ACC112 (cell line): ENCODE measurements around the gene AGBL1.

Experiments
- H2AFZ ChIP-seq: fragments of 200-600 bp; sonication (generic); one replicate; pipeline ENCODE4 v1.6.0; 2017; ENCODE audit warnings: antibody characterized with exemption, low read length; ENCODE audit not compliant: unreplicated experiment
- H3K27ac ChIP-seq: fragments of 200-600 bp; sonication (generic); 2 replicates; pipeline ENCODE4 v1.5.1; 2014; ENCODE audit warnings: low read depth, mild to moderate bottlenecking, antibody characterized with exemption, low read length, moderate library complexity
- H3K27me3 ChIP-seq: fragments of 200-600 bp; sonication (generic); 2 replicates; pipeline ENCODE4 v1.6.1; 2014; ENCODE audit warnings: mild to moderate bottlenecking, antibody characterized with exemption, low read length, moderate library complexity, mixed read lengths; ENCODE audit not compliant: insufficient read depth
- H3K36me3 ChIP-seq: fragments of 200-600 bp; sonication (generic); 2 replicates; pipeline ENCODE4 v1.6.1; 2016; ENCODE audit warnings: mild to moderate bottlenecking, antibody characterized with exemption, low read length, moderate library complexity, mixed read lengths; ENCODE audit not compliant: insufficient read depth
- H3K4me1 ChIP-seq: fragments of 200-600 bp; sonication (generic); one replicate; pipeline ENCODE4 v1.6.1; 2016; ENCODE audit warnings: low read length, mixed read lengths; ENCODE audit not compliant: insufficient read depth, unreplicated experiment, control insufficient read depth
- H3K4me3 ChIP-seq: fragments of 200-600 bp; sonication (generic); 2 replicates; pipeline ENCODE4 v1.5.1; 2014; ENCODE audit warnings: mild to moderate bottlenecking, low read depth, low read length
- H3K79me2 ChIP-seq: fragments of 200-600 bp; sonication (generic); one replicate; pipeline ENCODE4 v1.6.0; 2016; ENCODE audit warnings: low read length; ENCODE audit not compliant: control insufficient read depth, unreplicated experiment, insufficient read depth

Gene AGBL1

GRCh38 chr15:86932456-86932855 lies 852.8 kb downstream of the AGBL1 start:
- Histone ChIP-seq H3K36me3 (no peaks in the 10 kb centered on the region), H3K4me3 (no peak overlapping the region), H3K27me3 (no peaks in the 10 kb centered on the region), H3K4me1 (no peaks in the 10 kb centered on the region), H3K27ac (no peak overlapping the region), H3K79me2 (no peaks in the 10 kb centered on the region), H2AFZ (no peak overlapping the region)

GRCh38 chr15:86935841-86936240 lies 856.2 kb downstream of the AGBL1 start:
- Histone ChIP-seq H3K27ac (no peak overlapping the region), H2AFZ (no peak overlapping the region), H3K36me3 (no peaks in the 10 kb centered on the region), H3K4me1 (no peaks in the 10 kb centered on the region), H3K4me3 (no peak overlapping the region), H3K79me2 (no peaks in the 10 kb centered on the region), H3K27me3 (no peaks in the 10 kb centered on the region)

DNA sequence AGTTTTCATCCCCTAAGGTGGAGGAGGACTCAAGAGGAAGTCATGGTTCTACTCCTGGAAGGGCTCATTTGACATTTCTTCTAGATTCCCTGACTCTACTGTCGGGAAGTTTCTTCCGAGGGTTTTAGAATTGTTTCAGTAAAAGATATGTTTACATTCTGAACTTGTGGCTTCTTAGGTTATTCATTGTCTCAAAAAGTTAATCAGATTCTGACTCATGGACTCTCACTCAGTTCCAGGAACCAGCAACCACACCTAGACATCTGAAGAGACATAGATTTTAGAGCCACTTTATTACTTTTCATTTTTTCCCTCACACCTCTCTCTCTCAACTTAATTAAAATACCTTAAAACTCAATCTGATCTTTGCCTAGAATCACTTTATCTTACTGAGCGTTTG lies 862.6 kb downstream of the AGBL1 start:
- Histone ChIP-seq H3K4me3 (no peak overlapping the region), H3K27me3 (no peaks in the 10 kb centered on the region), H3K36me3 (no peaks in the 10 kb centered on the region), H3K79me2 (no peaks in the 10 kb centered on the region), H2AFZ (no peak overlapping the region), H3K27ac (no peak overlapping the region), H3K4me1 (no peaks in the 10 kb centered on the region)

DNA sequence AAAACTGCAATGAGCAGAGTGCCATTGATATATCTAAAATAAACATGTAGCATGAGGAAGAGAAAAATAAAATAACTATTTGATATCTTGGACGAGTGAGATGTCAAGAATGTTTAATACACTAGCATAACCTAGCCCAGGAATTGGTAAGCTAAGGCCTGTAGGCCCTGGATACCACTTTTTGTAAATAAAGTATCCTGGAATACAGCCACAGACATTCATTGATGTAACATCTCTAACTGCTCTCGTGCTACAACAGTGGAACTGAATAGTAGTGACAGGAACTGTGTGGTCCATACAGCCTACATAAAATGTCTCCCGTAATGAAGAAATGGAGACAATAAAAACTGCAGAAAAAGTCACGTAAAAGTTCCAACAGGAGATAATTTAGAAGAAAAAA lies 869.0 kb downstream of the AGBL1 start:
- H3K79me2 ChIP-seq, result no peaks in the 10 kb centered on the region
- no peaks in the 10 kb centered on the region for H3K27me3 ChIP-seq
- H3K36me3 ChIP-seq, result no peaks in the 10 kb centered on the region
- H3K4me1 ChIP-seq, result no peaks in the 10 kb centered on the region
- no peak overlapping the region for H3K27ac ChIP-seq
- no peak overlapping the region for H2AFZ ChIP-seq
- no peak overlapping the region for H3K4me3 ChIP-seq

DNA sequence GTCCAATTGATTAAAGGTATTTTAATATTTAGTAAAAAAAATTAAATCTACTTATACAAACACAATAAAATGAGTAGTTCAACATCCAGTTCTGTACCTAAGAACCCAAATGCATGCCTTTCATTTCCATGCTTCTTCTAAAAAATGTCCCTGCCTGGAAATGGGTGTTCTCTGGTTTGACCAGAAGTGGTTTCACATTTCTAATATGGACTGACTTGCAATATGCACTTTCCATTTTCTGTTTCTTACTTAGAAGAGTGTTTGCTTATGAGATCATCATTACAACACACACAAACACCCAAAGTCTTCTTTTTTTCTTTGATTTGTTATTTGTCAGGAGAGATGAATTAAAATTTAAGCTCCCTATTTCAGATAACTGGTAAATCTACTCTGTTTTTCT lies 879.6 kb downstream of the AGBL1 start:
- Histone ChIP-seq H3K27ac (no peak overlapping the region), H3K36me3 (no peaks in the 10 kb centered on the region), H3K27me3 (no peaks in the 10 kb centered on the region), H2AFZ (no peak overlapping the region), H3K79me2 (no peaks in the 10 kb centered on the region), H3K4me3 (no peak overlapping the region), H3K4me1 (no peaks in the 10 kb centered on the region)

DNA sequence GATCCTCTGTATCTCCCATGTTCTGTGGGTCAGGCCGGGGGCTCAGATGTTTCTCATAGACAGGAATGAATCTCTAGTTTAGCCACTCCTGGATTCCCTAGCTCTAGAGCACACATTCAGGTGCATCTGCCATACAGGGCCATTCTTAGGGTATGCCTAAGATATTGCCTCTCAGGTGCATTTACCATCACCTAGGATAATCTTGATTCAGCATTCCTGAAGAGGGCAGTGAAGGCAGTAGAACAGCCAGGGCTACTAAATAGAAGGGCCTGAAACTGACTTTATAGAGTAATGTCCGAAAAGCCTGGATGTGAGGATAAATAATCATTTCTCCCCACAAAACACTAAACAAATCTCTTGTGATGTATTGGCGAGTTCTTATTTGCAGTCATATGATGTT lies 882.0 kb downstream of the AGBL1 start:
- H3K36me3 ChIP-seq, result no peaks in the 10 kb centered on the region
- H3K79me2 ChIP-seq, result no peaks in the 10 kb centered on the region
- H3K27me3 ChIP-seq, result no peaks in the 10 kb centered on the region
- no peak overlapping the region for H3K4me3 ChIP-seq
- H2AFZ ChIP-seq, result no peak overlapping the region
- H3K4me1 ChIP-seq, result no peaks in the 10 kb centered on the region
- no peak overlapping the region for H3K27ac ChIP-seq

- H3K36me3 ChIP-seq, result no peaks in the 10 kb centered on the region
- H3K79me2 ChIP-seq, result no peaks in the 10 kb centered on the region
- no peak overlapping the region for H3K27ac ChIP-seq
- H3K27me3 ChIP-seq, result no peaks in the 10 kb centered on the region
- no peak overlapping the region for H3K4me3 ChIP-seq
- no peak overlapping the region for H2AFZ ChIP-seq
- H3K4me1 ChIP-seq, result no peaks in the 10 kb centered on the region
These were observed 884.6 kb downstream of the AGBL1 start for GRCh38 chr15:86964271-86964670.

DNA sequence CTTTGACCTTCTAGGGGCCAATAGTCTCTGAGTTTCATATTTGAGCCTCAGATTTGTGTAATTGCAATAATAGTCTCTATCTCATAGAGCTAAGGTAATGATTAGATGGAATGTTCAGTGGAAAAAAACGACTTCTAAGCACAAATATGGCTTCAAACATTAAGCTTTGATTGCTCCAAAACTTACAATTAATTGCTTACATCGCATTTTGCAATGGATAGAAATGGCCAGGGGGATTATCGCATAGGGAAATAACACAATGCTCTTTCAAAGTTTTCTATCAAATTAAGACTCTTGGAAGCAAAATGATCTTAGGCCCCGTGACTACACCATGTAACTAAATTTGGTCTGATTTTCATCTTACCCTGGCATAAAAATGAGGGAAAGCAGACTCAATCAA lies 888.6 kb downstream of the AGBL1 start:
- Histone ChIP-seq H3K4me1 (no peaks in the 10 kb centered on the region), H3K27ac (no peak overlapping the region), H3K4me3 (no peak overlapping the region), H3K36me3 (no peaks in the 10 kb centered on the region), H3K27me3 (no peaks in the 10 kb centered on the region), H2AFZ (no peak overlapping the region), H3K79me2 (no peaks in the 10 kb centered on the region)

GRCh38 chr15:86969364-86969763 lies 889.7 kb downstream of the AGBL1 start:
- H3K36me3 ChIP-seq, result no peaks in the 10 kb centered on the region
- no peaks in the 10 kb centered on the region for H3K27me3 ChIP-seq
- no peak overlapping the region for H3K27ac ChIP-seq
- no peak overlapping the region for H2AFZ ChIP-seq
- no peaks in the 10 kb centered on the region for H3K4me1 ChIP-seq
- no peak overlapping the region for H3K4me3 ChIP-seq
- no peaks in the 10 kb centered on the region for H3K79me2 ChIP-seq

DNA sequence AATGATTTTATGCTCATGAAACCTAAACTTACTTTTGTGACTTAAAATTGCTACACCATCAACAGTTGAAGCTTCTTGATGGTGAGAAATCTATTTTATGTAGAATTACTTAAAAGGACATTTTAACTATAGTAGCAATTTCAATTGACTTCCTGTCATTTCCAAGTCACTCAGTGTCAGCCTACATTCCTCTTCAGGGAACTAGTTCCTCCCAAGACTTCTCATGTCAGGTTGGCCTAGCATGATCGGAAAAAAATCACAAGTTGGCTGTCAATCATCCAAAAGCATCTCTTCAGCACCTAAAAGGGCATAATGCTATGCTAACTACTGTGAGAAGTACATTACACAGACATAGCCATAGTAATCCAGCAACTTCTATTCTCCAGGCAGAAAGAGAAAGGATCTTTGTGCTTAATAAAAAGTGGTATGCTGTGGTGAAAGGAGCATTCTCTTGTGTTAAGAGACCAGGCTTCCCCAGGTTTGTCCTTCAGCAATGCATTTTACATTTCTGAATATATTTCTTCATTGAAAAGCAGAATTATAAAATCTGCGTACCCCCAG lies 893.7 kb downstream of the AGBL1 start:
- Histone ChIP-seq H3K27me3 (no peaks in the 10 kb centered on the region), H3K36me3 (no peaks in the 10 kb centered on the region), H2AFZ (no peak overlapping the region), H3K27ac (no peak overlapping the region), H3K4me3 (no peak overlapping the region), H3K79me2 (no peaks in the 10 kb centered on the region), H3K4me1 (no peaks in the 10 kb centered on the region)

- no peaks in the 10 kb centered on the region for H3K27me3 ChIP-seq
- no peak overlapping the region for H2AFZ ChIP-seq
- no peaks in the 10 kb centered on the region for H3K4me1 ChIP-seq
- no peak overlapping the region for H3K27ac ChIP-seq
- no peak overlapping the region for H3K4me3 ChIP-seq
- H3K36me3 ChIP-seq, result no peaks in the 10 kb centered on the region
- H3K79me2 ChIP-seq, result no peaks in the 10 kb centered on the region
These were observed 908.4 kb downstream of the AGBL1 start for GRCh38 chr15:86988033-86988432.
